Dedifferentiated amniotic fluid mesenchymal stem cell (primary cell): ENCODE measurements around the gene FTSJ1.

ENCODE experiments used
- DNase-seq: peaks from one replicate; pipeline ENCODE4 v3.0.0-alpha.2; 2016; ENCODE audit errors: extremely low spot score

FTSJ1 gene

DNA sequence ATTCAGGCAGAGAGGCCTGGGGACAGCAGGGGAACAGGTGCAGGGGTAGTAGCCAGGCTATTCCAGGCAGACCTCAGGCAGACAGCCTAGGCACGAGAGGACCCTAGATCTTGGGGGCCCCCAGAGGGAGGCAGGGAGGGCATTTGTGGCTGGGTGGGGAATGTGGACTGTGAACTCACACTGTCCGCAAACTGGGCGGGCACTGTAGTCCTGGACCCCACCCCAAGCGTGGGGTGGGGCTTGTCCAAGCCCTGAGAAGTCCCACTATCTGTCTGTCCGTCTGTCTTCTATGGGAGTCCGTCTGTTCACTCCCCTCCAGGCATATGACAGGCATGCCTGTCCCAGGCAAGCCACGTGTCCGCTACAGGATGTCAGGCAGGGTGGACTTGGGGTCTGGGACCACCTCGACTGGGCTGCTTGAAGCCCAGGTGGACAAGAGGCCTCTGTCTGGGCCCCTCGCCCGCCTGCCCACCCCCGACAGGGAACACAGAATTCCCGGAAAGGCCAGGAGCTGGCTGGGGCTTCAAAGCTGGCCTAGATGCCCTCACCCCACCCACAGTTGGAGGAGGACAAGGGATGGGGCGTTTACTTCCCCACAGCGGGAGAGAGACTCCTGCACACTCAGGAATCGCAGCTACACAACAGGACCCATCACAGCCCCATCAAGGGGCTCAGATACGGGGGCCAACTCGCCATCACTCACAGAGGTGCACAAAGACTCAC is 5.7 kb upstream of the FTSJ1 start, which contains the start of gene SLC38A5:
TSS of gene SLC38A5 (minus strand) at position 151 of the 723 bp plus-strand sequence. CDS start 2,336 bp downstream, outside the sequence.
- DNase-seq, result no peak

GRCh38 chrX:48470833-48471118 is 5.2 kb upstream of the FTSJ1 start:
- no peak for DNase-seq

DNA sequence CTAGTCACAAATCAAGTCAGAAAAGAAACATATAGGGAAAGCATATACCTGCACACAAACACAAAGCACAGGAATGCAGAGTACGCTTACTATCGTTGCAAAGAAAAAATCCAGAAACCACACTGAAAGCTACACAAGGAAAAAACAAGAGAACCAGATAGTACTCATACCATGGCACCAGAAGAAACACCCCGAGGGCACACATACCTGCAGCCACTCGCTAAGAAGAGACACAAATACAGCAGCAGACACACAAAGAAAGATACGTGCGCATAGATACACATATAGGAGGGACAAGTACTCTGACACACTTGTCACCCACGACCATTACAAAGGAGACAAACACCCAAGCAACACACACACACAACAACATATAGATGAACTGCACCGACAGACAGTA is 4.5 kb upstream of the FTSJ1 start:
- no peak for DNase-seq

DNA sequence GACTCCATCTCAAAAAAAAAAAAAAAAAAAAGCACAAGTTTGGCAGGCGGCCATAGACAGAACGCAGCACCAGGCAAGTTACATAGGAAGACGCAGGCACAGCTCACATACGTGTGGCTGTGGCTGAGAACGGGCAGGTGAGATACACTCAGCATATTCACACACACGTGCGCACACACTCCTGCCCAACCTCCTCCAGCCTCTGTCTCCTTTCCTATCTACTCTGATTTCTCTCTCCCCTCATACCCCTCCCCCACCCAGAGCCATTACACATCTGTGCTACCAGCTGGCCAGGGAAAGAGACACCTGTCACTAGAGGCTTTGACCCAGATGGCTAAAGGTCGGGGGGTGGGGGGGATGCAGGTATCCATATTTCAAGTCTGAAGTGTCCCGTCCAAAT is 3.8 kb upstream of the FTSJ1 start:
- no peak for DNase-seq

GRCh38 chrX:48472851-48473703 is 2.9 kb upstream of the FTSJ1 start:
- DNase-seq, result no peak

DNA sequence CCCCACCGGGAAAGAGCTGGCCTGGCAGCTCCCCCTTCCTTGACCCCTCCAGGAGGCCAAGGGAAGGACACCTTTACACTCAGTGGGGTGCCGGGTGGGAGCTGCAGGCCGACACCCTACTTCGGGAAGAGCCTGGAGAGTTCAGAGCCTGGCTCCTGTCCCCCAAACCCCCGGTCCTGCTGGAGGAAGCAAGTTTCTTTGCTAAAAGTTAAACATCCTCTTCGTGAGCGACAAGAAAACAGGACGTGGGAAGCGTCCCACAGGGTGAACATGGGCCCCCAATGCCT is 2.4 kb upstream of the FTSJ1 start:
- no peak for DNase-seq

DNA sequence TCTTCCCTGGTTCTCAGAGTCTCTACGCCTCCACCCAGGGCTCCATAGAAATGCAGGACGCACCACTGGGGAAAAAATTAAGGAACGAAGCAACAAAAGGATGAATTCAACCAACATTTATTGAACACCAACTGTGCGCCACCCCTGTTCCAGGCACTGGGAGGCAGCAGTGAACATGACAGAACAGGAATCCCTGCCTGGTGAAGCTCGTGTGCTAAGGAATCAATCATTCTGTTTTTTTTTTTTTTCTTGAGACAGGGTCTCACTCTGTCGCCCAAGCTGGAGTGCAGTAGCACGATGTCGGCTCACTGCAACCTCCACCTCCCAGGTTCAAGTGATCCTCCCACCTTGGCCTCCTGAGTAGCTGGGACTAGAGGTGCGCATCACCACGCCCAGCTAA is 1.9 kb upstream of the FTSJ1 start:
- DNase-seq, result no peak

DNA sequence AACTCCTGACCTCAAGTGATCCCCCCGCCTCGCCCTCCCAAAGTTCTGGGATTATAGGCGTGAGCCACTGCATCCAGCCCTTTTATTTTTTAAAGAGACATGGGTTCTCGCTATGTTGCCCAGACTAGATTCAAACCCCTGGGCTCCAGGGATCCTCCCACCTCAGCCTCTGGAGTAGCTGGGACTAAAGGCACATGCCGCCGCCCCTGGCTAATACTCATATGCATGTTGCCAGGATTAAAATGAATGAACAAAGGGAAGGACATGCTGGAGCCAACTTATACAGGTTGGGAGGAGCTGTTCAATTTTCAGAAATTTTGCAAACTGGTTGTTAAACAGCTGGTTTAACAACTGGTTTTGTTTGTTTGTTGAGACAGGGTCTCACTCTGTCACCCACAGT is 1.4 kb upstream of the FTSJ1 start:
- DNase-seq, result no peak

DNA sequence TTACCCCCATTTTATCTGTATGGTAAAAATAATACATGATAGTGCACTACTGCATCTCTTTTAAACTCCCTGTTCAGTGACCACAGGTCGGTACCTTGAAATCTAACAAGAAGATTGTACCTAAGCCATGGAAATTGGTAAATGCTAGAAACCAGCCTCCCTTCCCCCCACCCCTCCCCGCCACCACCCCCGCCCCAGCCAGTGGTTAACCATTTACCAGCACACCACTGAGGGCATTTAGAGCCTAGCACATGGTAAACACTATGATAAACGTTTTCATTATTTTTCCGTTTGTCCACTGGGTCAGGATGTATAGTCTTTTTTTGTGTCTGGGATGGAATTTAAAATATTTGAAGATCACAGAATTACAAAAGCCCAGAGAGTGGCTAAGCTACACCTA is 703 bp upstream of the FTSJ1 start:
- DNase-seq, result no peak

- DNase-seq, result no peak
Measured at GRCh38 chrX:48476919-48477318, 920 bp downstream of the FTSJ1 start.

DNA sequence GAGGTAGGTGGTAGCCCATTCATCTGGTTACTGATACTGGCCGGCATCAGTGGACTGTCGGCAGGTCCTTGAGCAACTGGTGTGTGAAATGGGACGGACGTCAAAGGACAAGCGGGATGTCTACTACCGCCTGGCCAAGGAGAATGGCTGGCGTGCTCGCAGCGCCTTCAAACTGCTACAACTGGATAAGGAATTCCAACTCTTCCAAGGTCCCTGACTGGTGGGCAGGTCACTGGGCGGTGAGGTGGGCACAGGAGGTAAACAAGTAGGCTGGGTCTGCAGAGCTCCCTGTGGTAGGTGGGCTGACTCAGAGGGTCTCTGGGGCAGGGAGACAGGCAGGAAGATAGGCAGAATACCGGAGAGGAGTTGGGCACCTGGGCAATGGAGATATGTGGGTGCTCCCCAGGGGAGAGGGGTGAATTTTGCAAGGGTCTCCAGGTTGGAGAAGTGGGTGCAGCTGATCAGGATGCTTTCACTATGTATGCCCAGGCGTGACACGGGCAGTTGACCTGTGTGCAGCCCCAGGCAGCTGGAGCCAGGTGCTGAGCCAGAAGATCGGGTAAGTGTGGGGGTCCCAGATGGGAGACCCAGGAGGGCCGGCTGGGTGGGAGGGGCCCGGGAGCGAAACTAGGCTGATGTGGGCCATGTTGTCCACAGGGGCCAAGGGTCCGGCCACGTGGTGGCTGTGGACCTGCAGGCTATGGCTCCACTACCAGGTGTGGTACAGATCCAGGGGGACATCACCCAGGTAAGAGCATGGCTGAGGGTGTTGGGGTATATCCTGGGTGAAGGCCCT is 2.2 kb downstream of the FTSJ1 start:
- no peak for DNase-seq

- no peak for DNase-seq
Measured at GRCh38 chrX:48478806-48479205, 2.8 kb downstream of the FTSJ1 start.

DNA sequence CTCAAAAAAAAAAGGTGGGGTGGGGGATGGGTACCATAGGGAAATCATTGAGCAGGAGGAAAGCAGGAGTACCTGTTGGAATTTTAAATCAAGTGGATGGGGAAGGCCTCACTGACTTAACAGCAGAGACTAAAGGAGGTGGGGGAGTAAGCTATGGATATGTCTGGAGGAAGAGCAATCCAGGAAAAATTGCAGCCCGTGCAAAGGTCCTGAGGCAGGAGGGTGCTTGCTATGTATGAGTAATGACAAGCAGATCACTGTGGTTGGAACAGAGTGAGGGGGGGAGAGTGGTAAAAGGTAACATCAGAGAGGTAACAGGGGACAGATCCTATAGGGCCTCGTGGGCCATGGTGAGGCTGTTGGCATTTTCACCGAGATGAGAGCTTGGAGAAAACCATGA is 4.1 kb downstream of the FTSJ1 start:
- no peak for DNase-seq

DNA sequence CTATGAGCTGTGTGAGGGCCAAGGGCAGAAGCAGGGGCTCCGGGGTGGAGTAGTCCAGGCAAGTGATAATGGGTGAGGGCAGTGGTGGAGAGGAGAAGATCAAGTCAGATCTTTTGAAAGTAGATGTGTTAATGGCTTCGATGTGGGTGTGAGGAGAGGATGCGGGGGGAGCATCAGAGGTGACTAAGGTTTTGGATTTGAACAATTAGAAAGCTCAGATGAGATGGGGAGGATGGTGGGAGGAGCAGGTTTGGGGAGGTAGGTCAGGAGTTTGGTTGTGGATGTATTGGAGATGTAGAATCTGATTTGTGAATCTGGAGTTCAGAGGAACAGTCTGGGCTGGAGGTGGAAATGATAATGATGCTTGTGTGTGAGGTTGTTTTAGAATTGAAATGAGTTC is 4.6 kb downstream of the FTSJ1 start:
- DNase-seq, result no peak

- DNase-seq, result no peak
Measured at GRCh38 chrX:48482526-48482925, 6.5 kb downstream of the FTSJ1 start.

- DNase-seq, result peak; percentile 91
Measured at GRCh38 chrX:48487362-48487798, 11.4 kb downstream of the FTSJ1 start.

DNA sequence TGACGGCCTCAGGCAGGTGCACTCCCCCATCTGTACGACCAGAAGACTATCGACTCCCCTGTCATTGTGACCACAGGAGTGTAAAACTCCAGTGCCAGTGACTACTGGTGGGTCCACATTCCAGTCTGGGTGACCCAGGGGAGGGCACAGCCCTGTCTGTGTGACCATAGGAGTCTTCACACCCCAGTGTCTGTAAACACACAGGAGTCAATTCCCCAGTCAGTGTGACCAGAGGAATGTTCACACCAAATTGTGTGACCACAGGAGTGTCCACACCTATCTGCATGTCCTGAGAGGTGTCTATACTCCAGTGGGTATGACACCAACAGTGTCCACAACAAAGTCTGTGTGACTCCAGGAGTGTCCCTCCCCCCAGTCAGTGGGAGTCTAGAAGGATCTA is 12.0 kb downstream of the FTSJ1 start:
- DNase-seq, result no peak

- no peak for DNase-seq
Measured at GRCh38 chrX:48489296-48489695, 13.3 kb downstream of the FTSJ1 start.

DNA sequence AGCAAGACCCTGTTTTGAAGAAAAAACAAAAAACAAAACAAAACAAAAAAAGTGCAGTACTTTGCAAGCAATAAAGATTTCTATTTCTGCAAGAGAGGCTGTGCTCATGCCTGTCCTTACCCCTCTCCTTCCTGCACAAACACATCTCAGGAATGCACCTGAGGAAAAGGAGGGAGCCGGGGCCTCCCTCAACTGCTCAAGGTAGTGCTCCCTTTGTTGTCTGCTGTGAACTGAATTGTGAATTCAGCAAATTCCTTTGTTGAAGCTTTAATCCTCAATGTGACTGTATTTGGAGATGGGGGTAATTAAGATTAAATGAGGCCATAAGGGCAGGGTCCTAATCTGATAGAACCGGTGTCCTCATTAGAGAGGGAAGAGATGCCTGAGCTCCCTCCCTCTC is 13.9 kb downstream of the FTSJ1 start:
- no peak for DNase-seq

- DNase-seq, result no peak
Measured at GRCh38 chrX:48490661-48491060, 14.7 kb downstream of the FTSJ1 start.

- no peak for DNase-seq
Measured at GRCh38 chrX:48491809-48492208, 15.8 kb downstream of the FTSJ1 start.

DNA sequence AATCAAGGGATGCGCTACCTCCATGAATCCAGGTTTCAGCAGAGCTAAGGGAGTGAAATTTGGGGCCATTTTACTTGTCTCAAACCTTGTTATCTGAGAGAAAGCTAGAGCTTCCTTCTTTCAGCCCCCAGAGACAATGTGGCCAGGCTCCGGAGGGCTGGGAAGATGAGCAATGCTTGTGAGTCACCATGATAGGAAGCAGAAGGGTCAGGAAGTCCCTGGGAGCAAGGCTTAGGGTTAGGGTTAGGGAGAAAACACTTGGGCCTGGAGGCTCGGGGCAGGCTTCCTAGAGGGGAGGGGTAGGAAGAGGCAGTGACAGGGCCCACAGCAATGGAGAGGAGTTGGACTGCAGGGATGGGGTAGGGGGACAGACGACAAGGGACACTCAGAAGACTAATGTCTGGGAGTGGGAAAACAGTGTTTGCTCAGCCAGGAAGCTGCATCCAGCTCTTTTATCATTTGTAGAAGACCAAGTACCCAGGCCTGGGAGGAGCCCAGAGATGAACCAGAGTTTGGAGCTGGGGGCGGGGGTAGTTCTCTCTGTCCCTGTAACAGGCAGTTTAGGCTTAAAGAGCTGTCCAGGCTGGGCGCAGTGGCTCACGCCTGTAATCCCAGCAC is 16.4 kb downstream of the FTSJ1 start:
- no peak for DNase-seq
